Mesenchymal stem cell (in vitro differentiated cells and primary cell): ENCODE data around the gene DDC.

Experiments used
- DNase-seq: peaks from one replicate; pipeline ENCODE4 v3.0.0-alpha.2; 2013
- H2AFZ ChIP-seq: one replicate; pipeline ENCODE4 v1.6.1; 2013; ENCODE audit warnings: low read depth, mild to moderate bottlenecking, control low read depth, inconsistent platforms, low read length, moderate library complexity
- H2AK5ac ChIP-seq: 2 replicates; pipeline ENCODE4 v1.6.1; 2013; ENCODE audit warnings: low read length, moderate library complexity, mild to moderate bottlenecking, inconsistent platforms; ENCODE audit not compliant: severe bottlenecking
- H2BK120ac ChIP-seq: one replicate; pipeline ENCODE4 v1.6.1; 2013; ENCODE audit warnings: low read depth, mild to moderate bottlenecking, inconsistent platforms, low read length, moderate library complexity
- H2BK12ac ChIP-seq, 2 experiments: one replicate each; pipeline ENCODE4 v1.6.1; 2013; ENCODE audit warnings: inconsistent platforms in 2 of 2, low read length in 2 of 2, mild to moderate bottlenecking in 2 of 2, moderate library complexity in 2 of 2, control low read depth in 1 of 2
- H2BK15ac ChIP-seq: one replicate; pipeline ENCODE4 v1.6.1; 2013; ENCODE audit warnings: mild to moderate bottlenecking, low read depth, inconsistent platforms; ENCODE audit not compliant: poor library complexity, severe bottlenecking
- H2BK5ac ChIP-seq: 2 replicates; pipeline ENCODE4 v1.6.1; 2013; ENCODE audit warnings: low read depth, mild to moderate bottlenecking, low read length, control low read depth, inconsistent platforms; ENCODE audit not compliant: poor library complexity, severe bottlenecking
- H3K14ac ChIP-seq, 2 experiments: one replicate each; pipeline ENCODE4 v1.6.1; 2013; ENCODE audit warnings: inconsistent platforms in 2 of 2, low read length in 2 of 2, control low read depth in 1 of 2, mild to moderate bottlenecking in 1 of 2, moderate library complexity in 1 of 2
- H3K18ac ChIP-seq, 2 experiments: one replicate each; pipeline ENCODE4 v1.6.1; 2013; ENCODE audit warnings: inconsistent platforms in 2 of 2, low read length in 2 of 2, control low read depth in 1 of 2, low read depth in 1 of 2, mild to moderate bottlenecking in 1 of 2
- H3K23ac ChIP-seq, 2 experiments: one replicate each; pipeline ENCODE4 v1.6.1; 2013; ENCODE audit warnings: inconsistent platforms in 2 of 2, low read length in 2 of 2, mild to moderate bottlenecking in 2 of 2, moderate library complexity in 2 of 2, control low read depth in 1 of 2
- H3K27ac ChIP-seq: 2 replicates; pipeline ENCODE4 v1.5.1; 2013; ENCODE audit warnings: mild to moderate bottlenecking, moderate library complexity, low read length, control low read depth, inconsistent platforms; ENCODE audit not compliant: poor library complexity, severe bottlenecking
- H3K27me3 ChIP-seq, 2 experiments: 2 replicates each; pipeline versions ENCODE4 v1.6.1 to v1.7.0; 2013; ENCODE audit warnings: low read length in 2 of 2, mild to moderate bottlenecking in 2 of 2, moderate library complexity in 2 of 2, control low read depth in 1 of 2, inconsistent platforms in 1 of 2; ENCODE audit not compliant: control insufficient read depth in 1 of 2, insufficient read depth in 1 of 2
- H3K36me3 ChIP-seq, 2 experiments: 2 replicates each; pipeline versions ENCODE4 v1.6.1 to v1.7.0; 2013; ENCODE audit warnings: low read length in 2 of 2, control low read depth in 1 of 2, inconsistent platforms in 1 of 2, low read depth in 1 of 2, mild to moderate bottlenecking in 1 of 2; ENCODE audit not compliant: insufficient read depth in 2 of 2, control insufficient read depth in 1 of 2
- H3K4ac ChIP-seq, 2 experiments: one replicate each; pipeline ENCODE4 v1.6.1; 2013; ENCODE audit warnings: inconsistent platforms in 2 of 2, low read length in 2 of 2, mild to moderate bottlenecking in 2 of 2, moderate library complexity in 2 of 2, control low read depth in 1 of 2, low read depth in 1 of 2
- H3K4me1 ChIP-seq: 2 replicates; pipeline ENCODE4 v1.6.1; 2013; ENCODE audit warnings: low read depth, low read length, control low read depth; ENCODE audit not compliant: control insufficient read depth, insufficient read depth
- H3K4me2 ChIP-seq: 2 replicates; pipeline ENCODE4 v1.6.1; 2013; ENCODE audit warnings: low read length, mild to moderate bottlenecking, inconsistent platforms; ENCODE audit not compliant: poor library complexity, severe bottlenecking
- H3K4me3 ChIP-seq, 2 experiments: 2 replicates each; pipeline versions ENCODE4 v1.5.1 to v1.7.0; 2013; ENCODE audit warnings: low read length in 2 of 2, mild to moderate bottlenecking in 2 of 2, control low read depth in 1 of 2, low read depth in 1 of 2; ENCODE audit not compliant: insufficient read depth in 1 of 2
- H3K79me1 ChIP-seq: replicated peaks from 2 replicates; pipeline ENCODE4 v1.6.1; 2013; ENCODE audit warnings: mild to moderate bottlenecking, control low read depth, low read length, inconsistent platforms; ENCODE audit not compliant: poor library complexity, severe bottlenecking
- H3K9ac ChIP-seq: 2 replicates; pipeline ENCODE4 v1.7.0; 2013; ENCODE audit warnings: mild to moderate bottlenecking, low read length, moderate library complexity
- H3K9me3 ChIP-seq: 2 replicates; pipeline ENCODE4 v1.7.0; 2013; ENCODE audit warnings: mild to moderate bottlenecking, low read length; ENCODE audit not compliant: control insufficient read depth
- H4K8ac ChIP-seq: one replicate; pipeline ENCODE4 v1.6.1; 2013; ENCODE audit warnings: inconsistent platforms, mild to moderate bottlenecking, low read length, moderate library complexity
- H4K91ac ChIP-seq: one replicate; pipeline ENCODE4 v1.6.1; 2013; ENCODE audit warnings: mild to moderate bottlenecking, low read length, inconsistent platforms
- WGBS: methylation state at CpG from one replicate; pipeline ENCODE4 v1.1.7; 2013; ENCODE audit warnings: mixed read lengths; 5-methylcytosine and 5-hydroxymethylcytosine counted together

Gene DDC

DNA sequence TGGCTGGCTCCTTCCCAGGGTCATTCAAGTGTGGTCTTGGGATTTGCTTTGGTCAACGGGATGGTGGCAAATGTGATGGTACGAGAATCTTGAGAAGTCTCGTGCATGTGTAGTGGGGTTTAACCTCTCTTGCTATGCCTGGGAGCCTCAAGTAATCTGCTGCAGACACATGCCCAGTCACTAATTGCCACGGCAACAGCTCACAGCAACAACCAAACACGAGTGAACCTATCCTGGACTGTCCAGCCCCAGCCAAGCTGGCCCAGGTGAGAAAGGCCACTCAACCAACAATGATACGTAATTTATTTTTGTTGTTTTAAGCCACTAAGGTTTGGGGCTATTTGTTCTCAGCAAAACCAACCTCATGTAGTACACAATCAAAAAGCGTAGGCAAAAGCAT lies 38.1 kb upstream of the DDC start:
- Histone ChIP-seq H2BK120ac (no peak overlapping the region), H4K91ac (no peak overlapping the region), H3K9me3 (no peaks in the 10 kb centered on the region), H3K23ac (no peak overlapping the region), H3K9ac (no peak overlapping the region), H2AK5ac (no peak overlapping the region), H3K14ac (no peak overlapping the region), H2AFZ (no peak overlapping the region), H3K27ac (no peak overlapping the region), H4K8ac (no peak overlapping the region), H3K4ac (no peak overlapping the region), H3K18ac (no peak overlapping the region), H3K79me1 (peaks cover 18% of the 10 kb centered on the region), H2BK5ac (no peak overlapping the region), H3K4me2 (no peak overlapping the region), H3K36me3 (peaks cover 58 to 91% of the 10 kb centered on the region in 2 experiments), H2BK12ac (no peak overlapping the region), H3K27me3 (no peaks in the 10 kb centered on the region), H2BK15ac (no peak overlapping the region), H3K4me1 (no peaks in the 10 kb centered on the region), H3K4me3 (no peak overlapping the region)
- DNase-seq = no peak
- WGBS = 98% methylated on average over 7 of the region's 7 CpGs

DNA sequence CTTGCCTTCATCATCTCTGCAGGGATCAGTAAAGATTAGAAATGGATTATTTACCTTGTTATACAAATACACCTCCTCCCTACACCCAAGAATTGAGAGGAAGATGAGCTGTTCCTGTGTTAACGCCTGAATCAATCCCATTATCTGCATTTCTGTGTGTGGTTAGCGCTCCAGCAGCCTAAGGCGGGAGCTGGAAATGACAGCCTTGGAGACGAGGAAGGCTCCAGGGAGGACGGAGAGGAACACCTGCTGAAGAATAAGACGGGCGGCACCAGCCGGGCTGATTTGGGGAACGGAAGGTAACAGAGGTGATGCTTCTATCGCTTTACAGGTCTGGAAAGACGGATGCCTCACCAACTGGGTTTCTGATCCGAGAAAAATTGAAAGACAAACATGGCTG lies 34.2 kb upstream of the DDC start:
- Histone ChIP-seq H2AFZ (no peak overlapping the region), H3K4me2 (no peak overlapping the region), H4K8ac (no peak overlapping the region), H3K9ac (no peak overlapping the region), H2AK5ac (no peak overlapping the region), H3K9me3 (no peaks in the 10 kb centered on the region), H3K79me1 (peaks cover 13% of the 10 kb centered on the region), H4K91ac (no peak overlapping the region), H2BK12ac (no peak overlapping the region), H3K4me1 (no peaks in the 10 kb centered on the region), H3K36me3 (peaks cover 46 to 81% of the 10 kb centered on the region in 2 experiments), H2BK120ac (no peak overlapping the region), H3K14ac (no peak overlapping the region), H3K18ac (no peak overlapping the region), H2BK5ac (no peak overlapping the region), H3K27ac (no peak overlapping the region), H3K23ac (no peak overlapping the region), H2BK15ac (no peak overlapping the region), H3K4me3 (no peak overlapping the region), H3K4ac (no peak overlapping the region), H3K27me3 (no peaks in the 10 kb centered on the region)
- no peak for DNase-seq
- WGBS = 96% methylated on average over 12 of the region's 12 CpGs

DNA sequence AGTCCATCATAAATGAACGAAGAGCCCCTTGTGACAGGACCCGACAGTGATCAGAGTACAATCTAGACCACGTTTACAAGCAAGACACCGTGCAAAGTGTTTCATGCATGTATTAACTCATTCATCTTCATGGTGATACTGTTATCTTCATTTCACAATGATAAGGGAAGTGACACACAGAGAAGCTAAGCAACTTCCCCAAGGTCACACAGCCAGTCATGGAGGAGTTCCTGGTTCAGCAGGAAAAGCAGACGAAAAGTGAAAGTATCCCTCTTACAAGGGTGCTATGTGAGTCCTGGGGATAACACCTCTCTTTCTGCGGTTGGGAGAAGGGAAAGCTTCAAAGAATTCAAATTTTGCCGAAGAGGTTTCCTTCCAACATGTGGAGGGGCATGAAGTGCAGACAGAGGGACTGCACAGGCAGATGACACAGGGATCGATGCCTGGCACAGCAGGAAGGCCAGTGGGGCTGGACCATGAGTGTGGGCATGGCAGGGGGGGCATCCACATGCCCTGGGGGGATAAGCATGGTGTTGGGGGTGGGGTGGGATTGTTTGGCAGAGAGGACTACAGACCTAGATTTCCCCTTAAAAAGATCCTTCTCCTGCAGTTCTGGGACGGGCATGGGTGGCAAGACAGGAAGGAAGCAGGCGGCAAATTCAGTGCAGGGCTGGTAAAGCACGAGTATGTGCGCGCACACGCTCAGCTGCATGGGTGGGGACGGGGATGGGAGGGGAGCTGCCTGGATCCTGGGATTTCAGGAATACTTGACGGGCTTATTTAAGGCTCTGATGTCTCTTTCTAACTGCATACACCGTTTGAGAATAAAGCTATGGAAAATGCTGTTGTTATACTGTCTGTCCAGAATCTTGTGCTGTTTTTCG lies 33.5 kb upstream of the DDC start:
- H2AK5ac ChIP-seq = no peak overlapping the region
- H4K91ac ChIP-seq = no peak overlapping the region
- no peak overlapping the region for H3K4ac ChIP-seq
- no peak overlapping the region for H2AFZ ChIP-seq
- no peak overlapping the region for H3K14ac ChIP-seq
- no peaks in the 10 kb centered on the region for H3K9me3 ChIP-seq
- 93% methylated on average over 18 of the region's 18 CpGs for WGBS
- no peak overlapping the region for H3K27ac ChIP-seq
- H2BK15ac ChIP-seq = no peak overlapping the region
- H4K8ac ChIP-seq = no peak overlapping the region
- no peak overlapping the region for H2BK5ac ChIP-seq
- no peak overlapping the region for H2BK12ac ChIP-seq
- peaks cover 43 to 81% of the 10 kb centered on the region in 2 experiments for H3K36me3 ChIP-seq
- H3K4me3 ChIP-seq = no peak overlapping the region
- no peaks in the 10 kb centered on the region for H3K27me3 ChIP-seq
- H3K18ac ChIP-seq = no peak overlapping the region
- peaks cover 13% of the 10 kb centered on the region for H3K79me1 ChIP-seq
- no peak overlapping the region for H3K4me2 ChIP-seq
- H3K23ac ChIP-seq = no peak overlapping the region
- H3K4me1 ChIP-seq = peaks cover 1% of the 10 kb centered on the region
- no peak overlapping the region for H3K9ac ChIP-seq
- no peak for DNase-seq
- H2BK120ac ChIP-seq = no peak overlapping the region

DNA sequence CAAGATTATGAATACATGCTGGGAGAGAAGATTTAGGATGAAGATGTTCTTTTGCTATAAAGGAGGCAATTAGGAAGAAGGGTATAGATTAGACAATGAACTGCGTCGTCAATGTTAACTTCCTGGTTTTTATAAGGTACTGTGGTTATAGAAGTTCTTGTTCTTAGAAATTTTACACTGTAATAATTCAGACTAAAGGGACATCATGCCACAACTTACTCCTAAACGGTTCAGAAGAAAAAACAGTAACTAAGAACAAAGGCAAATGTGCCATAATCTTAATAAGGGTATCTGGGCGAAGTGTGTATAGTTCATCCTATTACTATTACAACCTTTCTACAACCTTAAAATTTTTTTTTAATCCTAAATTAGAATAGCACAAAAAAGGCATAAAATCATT lies 31.3 kb upstream of the DDC start:
- no CpG with 5 or more reads among the region's 4 CpGs for WGBS
- H3K4me1 ChIP-seq = peaks cover 13% of the 10 kb centered on the region
- H3K18ac ChIP-seq = no peak overlapping the region
- H2BK15ac ChIP-seq = no peak overlapping the region
- H4K8ac ChIP-seq = no peak overlapping the region
- no peak overlapping the region for H3K23ac ChIP-seq
- no peak overlapping the region for H3K4me3 ChIP-seq
- peaks cover 10% of the 10 kb centered on the region for H3K79me1 ChIP-seq
- H3K27me3 ChIP-seq = no peaks in the 10 kb centered on the region
- DNase-seq = no peak
- peaks cover 42 to 81% of the 10 kb centered on the region in 2 experiments for H3K36me3 ChIP-seq
- H3K4ac ChIP-seq = no peak overlapping the region
- H3K14ac ChIP-seq = no peak overlapping the region
- H2BK5ac ChIP-seq = no peak overlapping the region
- H2AK5ac ChIP-seq = no peak overlapping the region
- no peaks in the 10 kb centered on the region for H3K9me3 ChIP-seq
- no peak overlapping the region for H2AFZ ChIP-seq
- H3K9ac ChIP-seq = no peak overlapping the region
- H4K91ac ChIP-seq = no peak overlapping the region
- no peak overlapping the region for H3K27ac ChIP-seq
- no peak overlapping the region for H2BK120ac ChIP-seq
- no peak overlapping the region for H3K4me2 ChIP-seq
- H2BK12ac ChIP-seq = no peak overlapping the region
